NB4 (cell line): ENCODE measurements around the gene HCFC1.

Experiments
- DNase-seq: peaks from one replicate; pipeline ENCODE4 v3.0.0; 2010; ENCODE audit warnings: low read depth
- H3K4me3 ChIP-seq: one replicate; pipeline ENCODE4 v1.5.1; 2011; ENCODE audit warnings: mild to moderate bottlenecking, low read depth, low read length, moderate library complexity
- MAX ChIP-seq: IDR thresholded peaks from 2 replicates; pipeline ENCODE4 v1.6.1; 2011; ENCODE audit warnings: low read depth, low read length
- MYC ChIP-seq: IDR thresholded peaks from 2 replicates; pipeline ENCODE4 v1.6.1; 2011; ENCODE audit warnings: low read depth, low read length
- POLR2A ChIP-seq: IDR thresholded peaks from 2 replicates; pipeline ENCODE4 v1.6.1; 2011; ENCODE audit warnings: mild to moderate bottlenecking; ENCODE audit not compliant: insufficient read length; ENCODE audit errors: extremely low read depth
- TF ChIP-seq, protein P1 (sequence below): IDR thresholded peaks from one replicate; pipeline ENCODE4 v1.5.1; 2012; ENCODE audit warnings: low read depth, low read length

The HCFC1 gene

DNA sequence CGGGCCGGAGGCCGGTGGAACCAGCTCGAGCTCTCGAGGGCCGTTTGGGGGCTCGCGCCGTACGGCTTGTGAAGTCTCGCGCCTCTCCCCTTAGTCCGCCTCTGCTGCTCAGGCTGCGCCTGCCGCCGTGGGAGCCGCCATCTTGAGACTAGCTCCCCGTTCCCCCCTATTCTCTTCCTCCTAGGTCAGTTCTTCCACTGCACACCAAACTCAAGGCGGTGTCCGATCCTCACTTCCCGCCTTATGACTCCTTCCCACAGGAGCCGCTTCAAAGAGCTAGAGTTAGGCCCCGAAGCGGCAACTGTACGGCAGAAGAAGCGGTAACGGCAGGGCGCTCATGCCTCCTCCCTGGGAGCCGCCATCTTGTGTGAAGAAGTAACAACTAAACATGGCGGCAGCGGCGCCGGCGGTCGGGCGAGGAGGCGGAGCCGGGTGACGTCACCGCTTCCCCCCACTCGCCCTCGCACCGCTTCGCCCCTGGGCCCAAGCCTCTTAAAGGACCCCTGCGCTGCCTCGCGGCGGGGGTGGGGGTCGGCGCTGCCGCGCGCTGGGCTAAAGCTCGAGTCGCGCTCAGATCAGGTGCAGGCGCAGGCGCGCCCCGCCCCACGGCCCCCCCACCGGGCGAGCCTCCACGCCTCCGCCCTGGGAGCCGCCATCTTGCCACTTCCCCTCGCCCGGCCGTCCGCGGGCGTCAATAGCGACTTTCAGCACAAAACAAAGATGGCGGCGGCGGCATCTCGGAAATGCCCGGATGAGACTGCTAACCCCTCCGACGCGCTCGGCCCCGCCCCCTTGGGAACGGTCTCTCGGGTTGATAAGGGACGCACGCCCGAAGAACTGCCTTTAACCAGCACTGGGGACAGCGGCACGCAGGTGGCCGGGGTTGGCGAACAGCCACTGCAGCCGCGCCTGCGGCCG, at the start of gene HCFC1:
Gene HCFC1, minus strand, starts transcription at position 369 of the 918 bp plus-strand sequence. CDS start 978 bp downstream, outside the sequence.
- TF ChIP-seq POLR2A (peak; percentile 56), MAX (peak; percentile 46; the same call in 1 of the 2 replicates), MYC (peak; percentile 80)
- TF ChIP-seq, protein P1, sequence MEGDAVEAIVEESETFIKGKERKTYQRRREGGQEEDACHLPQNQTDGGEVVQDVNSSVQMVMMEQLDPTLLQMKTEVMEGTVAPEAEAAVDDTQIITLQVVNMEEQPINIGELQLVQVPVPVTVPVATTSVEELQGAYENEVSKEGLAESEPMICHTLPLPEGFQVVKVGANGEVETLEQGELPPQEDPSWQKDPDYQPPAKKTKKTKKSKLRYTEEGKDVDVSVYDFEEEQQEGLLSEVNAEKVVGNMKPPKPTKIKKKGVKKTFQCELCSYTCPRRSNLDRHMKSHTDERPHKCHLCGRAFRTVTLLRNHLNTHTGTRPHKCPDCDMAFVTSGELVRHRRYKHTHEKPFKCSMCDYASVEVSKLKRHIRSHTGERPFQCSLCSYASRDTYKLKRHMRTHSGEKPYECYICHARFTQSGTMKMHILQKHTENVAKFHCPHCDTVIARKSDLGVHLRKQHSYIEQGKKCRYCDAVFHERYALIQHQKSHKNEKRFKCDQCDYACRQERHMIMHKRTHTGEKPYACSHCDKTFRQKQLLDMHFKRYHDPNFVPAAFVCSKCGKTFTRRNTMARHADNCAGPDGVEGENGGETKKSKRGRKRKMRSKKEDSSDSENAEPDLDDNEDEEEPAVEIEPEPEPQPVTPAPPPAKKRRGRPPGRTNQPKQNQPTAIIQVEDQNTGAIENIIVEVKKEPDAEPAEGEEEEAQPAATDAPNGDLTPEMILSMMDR = no peak
- DNase-seq = peak; percentile 92
- peak within 1 kb of the TSS; percentile 90 for H3K4me3 ChIP-seq

DNA sequence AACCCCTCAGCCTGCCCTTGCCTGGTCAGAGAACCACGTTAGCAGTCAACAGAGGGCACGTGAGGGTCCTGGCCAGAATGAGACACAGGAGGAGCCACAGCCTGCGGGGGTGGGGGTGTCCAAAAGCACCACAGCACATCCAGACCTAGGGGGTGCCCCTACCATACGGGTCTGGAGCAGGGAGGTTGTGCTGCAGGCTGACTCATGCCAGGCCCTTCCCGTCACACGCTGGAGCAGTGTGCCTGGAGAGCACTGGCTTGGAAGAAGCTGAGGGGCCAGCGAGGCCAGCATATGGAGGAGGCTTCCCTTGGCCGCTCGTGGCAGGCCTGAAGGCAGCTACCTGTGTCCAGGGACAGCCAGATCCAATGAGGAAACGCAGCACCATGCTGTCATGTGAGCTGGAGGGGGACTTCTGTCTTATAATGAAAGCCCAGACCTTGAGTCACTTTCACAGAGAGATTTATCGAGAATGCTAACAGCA, 49.6 kb upstream of the HCFC1 start:
- TF ChIP-seq MAX = no peak
- TF ChIP-seq MYC = no peak
- TF ChIP-seq, protein P1 = no peak
- TF ChIP-seq POLR2A = no peak
- DNase-seq = peak; percentile 70
- peak overlapping the region; percentile 69 for H3K4me3 ChIP-seq

DNA sequence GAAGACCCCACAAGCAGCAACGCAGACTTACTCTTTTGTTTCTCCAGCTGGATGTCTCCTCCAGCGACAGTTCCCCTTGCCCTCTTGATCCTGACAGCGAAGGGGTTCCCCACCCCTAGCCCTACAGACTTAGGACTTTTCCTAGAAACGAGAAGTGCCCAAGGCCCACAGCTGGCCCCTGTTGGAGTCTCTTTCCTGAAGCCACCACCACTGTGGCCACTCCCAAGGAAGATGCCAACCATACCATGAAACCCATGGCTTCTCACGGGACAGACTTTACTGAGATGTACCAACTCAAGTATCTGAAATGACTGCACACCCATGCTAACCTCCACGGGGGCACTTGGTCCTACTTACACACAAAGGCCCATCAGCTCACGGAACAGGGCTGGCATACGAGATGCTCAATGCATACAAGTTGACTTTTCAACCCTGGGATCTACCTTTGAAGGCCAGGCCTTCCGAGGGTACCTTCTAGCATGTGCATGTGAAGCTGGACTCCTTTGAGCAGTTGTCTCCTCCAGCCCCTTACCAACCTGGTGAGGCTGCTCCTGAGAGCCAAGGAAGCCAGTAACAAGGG, 49.0 kb upstream of the HCFC1 start:
- DNase-seq = peak; percentile 63
- TF ChIP-seq MYC (no peak), POLR2A (no peak), MAX (no peak)
- TF ChIP-seq, protein P1 = no peak
- peak overlapping the region; percentile 69 for H3K4me3 ChIP-seq

GRCh38 chrX:154019633-154020528, 48.3 kb upstream of the HCFC1 start, which contains the start of gene IRAK1:
IRAK1 (minus strand) TSS chrX:154019902; CDS start chrX:154019812, 90 bp downstream.
- peak; percentile 77 for DNase-seq
- TF ChIP-seq MAX = peak; percentile 39; the same call in 1 of the 2 replicates
- TF ChIP-seq, protein P1 = no peak
- peak; percentile 74 for TF ChIP-seq MYC
- peak; percentile 47 for TF ChIP-seq POLR2A
- peak within 1 kb of the TSS; percentile 85 for H3K4me3 ChIP-seq
